ENCODE results near the gene KRAS. TPM values are rescaled to one million over a fixed set of nuclear protein-coding genes. Genes with fewer than 3 reads are reported as not detected.

The KRAS gene
- total RNA-seq (2021): 46.3 and 47.5 TPM in 2 replicates
- long read RNA-seq, full-length matches to known transcripts: 100 of 122 reads
- long read RNA-seq, partial matches to known transcripts: 0 of 122 reads
- long read RNA-seq, other reads (novel, unspliced or antisense): 22 of 122 reads

DNA sequence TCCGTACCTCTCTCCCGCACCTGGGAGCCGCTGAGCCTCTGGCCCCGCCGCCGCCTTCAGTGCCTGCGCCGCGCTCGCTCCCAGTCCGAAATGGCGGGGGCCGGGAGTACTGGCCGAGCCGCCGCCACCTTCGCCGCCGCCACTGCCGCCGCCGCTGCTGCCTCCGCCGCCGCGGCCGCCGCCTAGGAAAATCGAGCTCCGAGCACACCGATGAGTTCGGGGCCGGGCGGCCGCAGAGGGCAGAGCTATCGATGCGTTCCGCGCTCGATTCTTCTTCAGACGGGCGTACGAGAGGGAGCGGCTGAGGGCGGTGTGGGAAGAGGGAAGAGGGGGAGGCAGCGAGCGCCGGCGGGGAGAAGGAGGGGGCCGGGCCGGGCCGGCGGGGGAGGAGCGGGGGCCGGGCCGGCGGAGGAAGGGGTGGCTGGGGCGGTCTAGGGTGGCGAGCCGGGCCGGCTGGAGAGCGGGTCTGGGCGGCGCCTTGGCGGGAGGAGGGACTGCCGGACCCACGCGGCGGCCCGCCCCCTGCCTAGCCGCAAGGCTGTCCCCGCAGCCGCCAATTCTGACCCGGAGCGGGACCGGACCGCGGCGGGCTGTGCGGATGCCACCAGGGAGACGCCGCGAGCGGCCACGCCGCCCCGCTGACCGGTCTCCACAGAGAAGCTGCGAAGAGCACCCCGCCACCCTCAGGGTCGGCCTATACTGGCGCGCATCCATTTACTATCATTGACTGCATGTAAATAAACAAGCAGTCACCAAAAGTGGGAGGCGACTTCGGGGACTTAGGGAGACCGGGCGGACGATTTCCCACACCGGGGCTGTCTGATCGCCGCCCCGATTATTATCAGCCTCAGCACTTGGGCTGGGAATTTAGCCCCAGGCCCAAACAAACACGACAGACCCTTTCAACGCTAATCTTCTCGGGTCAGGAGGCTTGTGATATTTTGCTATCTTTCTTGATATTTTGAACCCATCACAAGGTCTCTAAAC lies at the start of gene KRAS:
Gene KRAS, minus strand, starts transcription at position 186 of the 987 bp plus-strand sequence.
- H3K4me3 Mint-ChIP-seq: peak within 1 kb of the TSS; percentile 88 to 97
- Histone ChIP-seq H2BK120ac (ENCODE audit: low read depth, low read length, poor library complexity, severe bottlenecking) (no peak within 1 kb of the TSS), H2BK15ac (ENCODE audit: low read depth, low read length) (no peak within 1 kb of the TSS), H2AK5ac (ENCODE audit: insufficient read length, low read length) (no peak within 1 kb of the TSS), H2BK5ac (ENCODE audit: insufficient read length, low read length) (no peak within 1 kb of the TSS), H4K20me1 (ENCODE audit: control insufficient read depth, insufficient read depth, insufficient read length) (no peaks in the 10 kb centered on the region), H3K27me3 (ENCODE audit: insufficient read depth, low read length) (no peaks in the 10 kb centered on the region), H3T11ph (ENCODE audit: low read length) (no peak within 1 kb of the TSS), H2BK12ac (ENCODE audit: insufficient read length, low read depth, low read length) (no peak within 1 kb of the TSS), H3K4me2 (ENCODE audit: insufficient read depth, insufficient read length, low read length) (peak within 1 kb of the TSS; percentile 88), H3K4ac (ENCODE audit: low read depth, low read length) (no peak within 1 kb of the TSS; the same call in 1 of the 2 replicates), H3K27ac (ENCODE audit: insufficient read length, low read depth, low read length) (no peak within 1 kb of the TSS), H3K18ac (ENCODE audit: insufficient read length, low read depth, low read length) (peak within 1 kb of the TSS; percentile 6), H2AFZ (ENCODE audit: low read length) (peak within 1 kb of the TSS; percentile 3), H2BK20ac (ENCODE audit: low read depth, low read length, poor library complexity, severe bottlenecking) (no peak within 1 kb of the TSS), H4K91ac (ENCODE audit: insufficient read length, low read depth, low read length) (no peak within 1 kb of the TSS), H3K23me2 (ENCODE audit: insufficient read length, low read depth, low read length, poor library complexity, severe bottlenecking) (peaks cover 4% of the 10 kb centered on the region), H3K14ac (ENCODE audit: insufficient read depth, low read length) (peak within 1 kb of the TSS; percentile 87), H3K56ac (ENCODE audit: insufficient read length, low read depth, low read length) (no peak within 1 kb of the TSS), H4K8ac (replicated peaks; ENCODE audit: insufficient read length, low read depth, low read length) (no peak within 1 kb of the TSS), H3K23ac (ENCODE audit: insufficient read length, low read depth, low read length) (no peak within 1 kb of the TSS), H4K5ac (ENCODE audit: insufficient read length, low read depth, low read length) (no peak within 1 kb of the TSS), H3K9ac (ENCODE audit: extremely low read depth, insufficient read length, low read length) (peak within 1 kb of the TSS; percentile 75), H3K79me1 (ENCODE audit: insufficient read depth, low read depth, low read length, poor library complexity, severe bottlenecking) (no peaks in the 10 kb centered on the region), H3K79me2 (ENCODE audit: insufficient read depth, low read length) (peaks cover 8% of the 10 kb centered on the region; the same call in 1 of the 2 replicates), H3K9me3 (ENCODE audit: control insufficient read depth, low read depth, low read length) (no peaks in the 10 kb centered on the region), H3K4me1 (ENCODE audit: insufficient read depth, low read length) (peaks cover 4% of the 10 kb centered on the region; the same call in 1 of the 2 replicates)
- no CpG with 5 or more reads among the region's 105 CpGs for WGBS (ENCODE audit: extremely low coverage, insufficient read length, low lambda C conversion rate)
- H3K36me3 Mint-ChIP-seq (ENCODE audit: insufficient read depth in 1 of 3, low read depth in 3 of 3): peaks cover 0 to 16% (median 7%) of the 10 kb centered on the region in 3 experiments; a peak in 4 of 7 replicates
- peak within 1 kb of the TSS; percentile 73 to 93 (median 88); a peak in 6 of 7 replicates for H3K27ac Mint-ChIP-seq
- DNase-seq: peak; percentile 98
- H3K4me1 Mint-ChIP-seq: peaks cover 26 to 36% of the 10 kb centered on the region in 2 experiments
- H3K9me3 Mint-ChIP-seq: no peaks in the 10 kb centered on the region
- TF ChIP-seq, protein P1, sequence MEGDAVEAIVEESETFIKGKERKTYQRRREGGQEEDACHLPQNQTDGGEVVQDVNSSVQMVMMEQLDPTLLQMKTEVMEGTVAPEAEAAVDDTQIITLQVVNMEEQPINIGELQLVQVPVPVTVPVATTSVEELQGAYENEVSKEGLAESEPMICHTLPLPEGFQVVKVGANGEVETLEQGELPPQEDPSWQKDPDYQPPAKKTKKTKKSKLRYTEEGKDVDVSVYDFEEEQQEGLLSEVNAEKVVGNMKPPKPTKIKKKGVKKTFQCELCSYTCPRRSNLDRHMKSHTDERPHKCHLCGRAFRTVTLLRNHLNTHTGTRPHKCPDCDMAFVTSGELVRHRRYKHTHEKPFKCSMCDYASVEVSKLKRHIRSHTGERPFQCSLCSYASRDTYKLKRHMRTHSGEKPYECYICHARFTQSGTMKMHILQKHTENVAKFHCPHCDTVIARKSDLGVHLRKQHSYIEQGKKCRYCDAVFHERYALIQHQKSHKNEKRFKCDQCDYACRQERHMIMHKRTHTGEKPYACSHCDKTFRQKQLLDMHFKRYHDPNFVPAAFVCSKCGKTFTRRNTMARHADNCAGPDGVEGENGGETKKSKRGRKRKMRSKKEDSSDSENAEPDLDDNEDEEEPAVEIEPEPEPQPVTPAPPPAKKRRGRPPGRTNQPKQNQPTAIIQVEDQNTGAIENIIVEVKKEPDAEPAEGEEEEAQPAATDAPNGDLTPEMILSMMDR (conservative IDR thresholded peaks at IDR 0.05): no peak
- peaks cover 22% of the 10 kb centered on the region for H3K27me3 Mint-ChIP-seq (ENCODE audit: low read depth)
